Posterior vena cava (tissue), 2 donors: Measurements from ENCODE around the gene DNAJC7. TPM values are rescaled to one million over a fixed set of nuclear protein-coding genes. Genes with fewer than 3 reads are reported as not detected.
"Not testable (repeated sequence)": the region's sequence is repeated elsewhere in the genome, so short reads cannot be mapped to it uniquely, and the experiment has no call there.

Experiments
- DNase-seq: peaks from one replicate; pipeline ENCODE4 v3.0.0-alpha.2; 2020; ENCODE audit warnings: low spot score
- intact Hi-C, 2 donors: fragments of 100-400 bp; cut with DNase I; formaldehyde crosslinking; loops; one replicate each; pipeline versions ENCODE4 v1.14.1 to v1.14.2; 2022 to 2023
- total RNA-seq, 2 donors: library from RNA; stranded (reverse); fragmentation: NEBNext Ultra II Directional; extraction: Animal tissue kit (Norgen Biotek cat#: 25700); gene quantifications; one replicate each; pipeline ENCODE4 v1.2.1, GENCODE V29; 2021
- donor health status: DM: yes; HTN: yes; CAD: no.
- donor health status: DM: yes; HTN: yes; CAD: no.

The DNAJC7 gene
- total RNA-seq, 2 donors from 2014 or later = 57.0 TPM

- intact Hi-C loops = loop anchor here in 1 of 2 donors (5.0 to 10.0 kb wide), 2 partner anchors 95 to 1978 kb away; partner anchors contain the start of gene DHX58
Observed at GRCh38 chr17:42019509-42020404, 2.5 kb upstream of the DNAJC7 start, which contains the start of gene NKIRAS2. Gene NKIRAS2, plus strand, starts transcription at chr17:42020090. Its CDS starts 1,488 bp downstream, at chr17:42021578.

DNA sequence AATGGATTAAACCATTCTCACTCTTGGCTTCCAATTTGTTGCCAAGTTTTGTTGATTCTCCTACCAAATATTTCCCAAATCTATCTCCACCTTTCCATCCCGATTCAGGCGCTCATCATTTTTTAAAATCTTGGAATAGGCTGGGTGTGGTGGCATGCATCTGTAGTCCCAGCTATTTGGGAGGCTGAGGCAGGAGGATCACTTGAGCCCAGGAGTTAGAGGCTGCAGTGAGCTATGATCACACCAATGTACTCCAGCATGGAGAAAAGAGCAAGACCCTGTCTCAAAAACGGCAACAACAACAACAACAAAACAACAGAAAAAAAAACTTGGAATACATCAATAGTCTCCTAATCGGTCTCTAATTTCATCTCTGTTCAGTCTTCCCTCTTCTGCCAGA is 1.7 kb upstream of the DNAJC7 start:
- intact Hi-C loops = loop anchor here in 1 of 2 donors (5.0 kb wide), 1 partner anchor 1978 kb away; no protein-coding TSS in a partner anchor
- DNase-seq = no peak

More at GRCh38 chr17:42019509-42020404, 2.5 kb upstream of the DNAJC7 start, which contains the start of gene NKIRAS2:
- DNase-seq = peak; percentile 99

- DNase-seq = no peak
- intact Hi-C loops = loop anchor here in 1 of 2 donors (5.0 kb wide), 1 partner anchor 1979 kb away; no protein-coding TSS in a partner anchor
Observed at GRCh38 chr17:42018339-42018738, 1.1 kb upstream of the DNAJC7 start.

DNA sequence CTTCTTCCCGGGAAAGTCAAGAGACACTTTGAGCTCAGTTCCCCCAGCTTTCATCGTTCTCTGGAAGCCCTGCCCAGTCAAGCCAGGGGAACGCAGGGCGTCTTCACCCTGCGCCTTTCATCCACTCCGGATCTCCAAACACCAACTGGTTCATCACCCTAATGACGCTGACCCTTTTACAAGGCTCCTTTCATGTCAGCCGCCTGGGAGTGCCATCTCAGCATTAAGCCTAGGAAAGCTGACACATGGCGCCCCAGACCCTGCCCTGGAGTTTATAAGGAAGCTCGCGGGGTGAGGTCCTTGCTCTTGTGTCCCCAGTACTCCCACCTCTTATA is 594 bp upstream of the DNAJC7 start:
- no peak for DNase-seq
- intact Hi-C loops = loop anchor here in 1 of 2 donors (5.0 kb wide), 1 partner anchor 1979 kb away; no protein-coding TSS in a partner anchor

- intact Hi-C loops = loop anchor here in 1 of 2 donors (5.0 kb wide), 1 partner anchor 1981 kb away; no protein-coding TSS in a partner anchor
- no peak for DNase-seq
Observed at GRCh38 chr17:42016411-42016831, 818 bp downstream of the DNAJC7 start.

DNA sequence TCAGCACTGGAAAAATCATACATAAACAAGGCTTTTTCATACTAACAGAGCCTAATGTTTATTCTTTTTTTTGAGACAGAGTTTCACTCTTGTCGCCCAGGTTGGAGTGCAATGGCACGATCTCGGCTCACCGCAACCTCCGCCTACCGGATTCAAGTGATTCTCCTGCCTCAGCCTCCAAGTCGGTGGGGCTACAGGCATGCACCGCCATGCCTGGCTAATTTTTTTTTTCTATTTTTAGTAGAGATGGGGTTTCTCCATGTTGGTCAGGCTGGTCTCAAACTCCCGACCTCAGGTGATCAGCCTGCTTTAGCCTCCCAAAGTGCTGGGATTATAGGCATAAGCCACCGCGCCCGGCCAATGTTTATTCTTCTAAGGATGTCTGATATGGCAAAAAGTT is 3.5 kb downstream of the DNAJC7 start:
- DNase-seq, intact Hi-C loops: not testable (repeated sequence)

DNA sequence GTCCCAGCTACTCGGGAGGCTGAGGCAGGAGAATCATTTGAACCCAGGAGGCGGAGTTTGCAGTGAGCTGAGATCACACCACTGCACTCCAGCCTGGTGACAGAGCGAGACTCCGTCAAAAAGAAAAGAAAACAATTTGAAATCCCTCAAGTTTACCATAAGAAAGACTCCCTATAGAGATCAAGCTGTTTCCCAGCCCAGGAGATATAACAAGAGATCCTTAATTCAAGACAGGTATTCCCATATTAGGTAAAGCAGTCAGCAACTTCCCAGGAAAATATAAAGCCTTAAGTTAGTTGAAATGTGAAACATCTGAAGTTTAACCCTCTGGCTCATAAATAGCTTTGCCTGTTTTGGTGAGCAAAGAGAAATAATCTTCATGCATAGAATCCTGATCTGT is 4.9 kb downstream of the DNAJC7 start:
- intact Hi-C loops, DNase-seq: not testable (repeated sequence)

- intact Hi-C loops = no loop called here
- no peak for DNase-seq
Observed at GRCh38 chr17:42010898-42011516, 6.2 kb downstream of the DNAJC7 start.

GRCh38 chr17:42010266-42010680 is 7.0 kb downstream of the DNAJC7 start:
- intact Hi-C loops, DNase-seq: not testable (repeated sequence)

DNA sequence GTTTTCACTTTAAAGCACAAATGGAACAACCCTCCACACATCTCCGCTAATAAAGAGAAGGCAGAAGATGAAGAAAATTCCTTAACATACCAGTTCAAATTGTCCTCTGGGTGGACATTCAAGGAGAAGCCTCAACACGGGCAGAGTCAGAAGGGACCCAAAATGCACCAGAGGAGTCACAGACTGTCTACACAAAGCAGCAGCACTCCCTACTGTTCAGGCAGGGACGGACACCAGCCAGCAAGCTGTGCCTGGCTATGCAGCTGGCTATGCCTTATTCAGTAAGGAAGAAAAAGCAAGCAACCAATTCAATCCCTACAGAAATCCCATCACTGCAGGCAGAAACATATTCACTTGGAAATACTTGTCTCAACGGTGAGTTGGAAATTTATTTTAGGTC is 8.1 kb downstream of the DNAJC7 start:
- intact Hi-C loops = no loop called here
- no peak for DNase-seq

GRCh38 chr17:42005166-42005565 is 12.1 kb downstream of the DNAJC7 start:
- intact Hi-C loops = no loop called here
- DNase-seq = no peak

DNA sequence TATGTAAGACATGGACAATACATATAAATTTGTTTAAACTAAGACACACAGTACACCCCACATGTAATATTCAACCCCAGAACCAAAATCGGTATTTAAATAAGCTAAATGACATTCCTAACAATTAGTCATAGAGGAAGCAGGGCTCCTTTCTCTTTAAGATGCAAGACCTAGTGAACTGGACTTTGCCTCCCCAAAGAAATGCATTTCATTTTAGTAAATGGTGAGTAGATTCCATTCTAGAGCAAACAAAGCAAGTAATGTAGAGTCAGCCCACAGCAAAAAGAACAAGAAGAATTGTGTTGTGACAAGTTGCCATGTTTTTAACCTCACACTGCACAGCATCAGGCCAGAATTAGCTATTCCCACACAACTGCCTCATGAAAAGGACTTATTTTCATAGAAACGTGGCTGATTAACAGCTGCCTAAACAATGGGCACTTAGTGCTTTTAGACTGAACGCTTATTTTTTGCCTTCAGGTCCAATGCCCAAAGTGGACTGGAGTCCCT is 14.4 kb downstream of the DNAJC7 start:
- intact Hi-C loops = no loop called here
- no peak for DNase-seq

GRCh38 chr17:42002175-42002791 is 15.0 kb downstream of the DNAJC7 start:
- intact Hi-C loops = no loop called here
- no peak for DNase-seq

DNA sequence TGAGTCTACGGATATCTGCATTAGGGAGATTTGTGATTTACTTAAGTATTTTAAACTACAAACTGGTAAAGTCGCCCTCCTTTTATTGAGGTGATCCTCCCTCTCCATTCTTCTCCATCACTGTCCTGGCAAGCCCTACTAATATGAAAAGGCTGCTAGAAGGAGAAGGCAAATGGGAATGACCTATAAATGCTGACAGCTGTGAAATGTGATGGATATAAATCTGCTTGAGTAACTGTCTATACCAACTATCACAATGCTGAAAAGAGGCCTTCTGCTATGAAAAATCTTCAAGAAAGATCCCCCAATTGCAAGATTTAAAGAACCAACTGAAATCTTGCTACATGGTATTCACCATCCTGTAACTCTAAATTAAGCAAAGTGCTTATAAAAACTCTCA is 15.5 kb downstream of the DNAJC7 start:
- intact Hi-C loops = no loop called here
- DNase-seq = no peak

DNA sequence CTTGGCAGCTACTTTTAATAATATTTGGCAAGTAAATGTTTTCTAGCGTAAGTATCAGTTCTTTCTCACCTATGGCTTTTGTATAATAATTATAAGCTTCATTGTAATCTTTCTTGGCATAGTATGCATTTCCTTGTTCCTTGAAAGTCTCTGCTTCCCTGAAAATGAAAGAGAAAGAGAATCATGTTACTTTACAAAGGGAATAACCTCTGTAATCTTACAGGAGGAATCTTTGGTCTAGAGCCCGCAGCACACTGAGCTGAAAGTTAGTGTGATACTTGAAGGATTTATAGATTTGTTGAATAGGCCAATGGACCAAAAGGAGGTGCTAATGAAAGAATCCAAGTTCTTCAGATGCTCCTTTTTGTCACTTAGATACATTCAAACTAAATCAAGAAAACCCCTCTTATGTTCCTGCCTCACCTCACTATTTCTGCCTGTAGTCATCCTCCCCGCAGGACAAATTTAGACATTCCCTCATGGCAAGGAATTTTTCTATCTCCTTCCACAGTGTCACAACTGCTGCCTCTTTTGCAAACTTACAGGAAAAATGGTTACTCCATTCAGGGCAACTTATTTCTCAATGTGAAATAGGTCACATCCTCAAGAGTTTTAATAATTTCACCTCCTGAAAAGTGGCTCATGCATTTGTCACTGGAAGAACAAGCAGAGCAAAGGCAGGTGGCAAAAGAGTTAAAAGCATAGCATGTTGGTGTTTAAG is 16.7 kb downstream of the DNAJC7 start:
- intact Hi-C loops = no loop called here

GRCh38 chr17:41998497-41998896 is 18.7 kb downstream of the DNAJC7 start:
- intact Hi-C loops = no loop called here

More for the DNA sequence above, 16.7 kb downstream of the DNAJC7 start:
- DNase-seq = no peak

DNA sequence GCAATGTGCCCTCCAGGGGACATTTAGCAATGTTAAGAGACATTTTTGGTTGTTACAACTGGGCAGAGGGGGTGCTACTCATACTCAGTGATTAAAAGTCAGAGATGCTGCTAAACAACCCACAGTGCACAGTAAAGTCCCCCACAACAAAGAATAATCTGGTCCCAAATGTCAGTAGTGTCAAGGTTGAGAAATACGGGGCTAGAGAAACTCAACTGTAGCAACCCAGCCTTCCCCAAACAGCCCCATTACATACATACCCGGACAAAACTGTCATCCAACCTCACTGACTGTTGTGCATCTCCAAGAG is 20.4 kb downstream of the DNAJC7 start:
- intact Hi-C loops = no loop called here
- DNase-seq = no peak

More at GRCh38 chr17:41998497-41998896, 18.7 kb downstream of the DNAJC7 start:
- no peak for DNase-seq

DNA sequence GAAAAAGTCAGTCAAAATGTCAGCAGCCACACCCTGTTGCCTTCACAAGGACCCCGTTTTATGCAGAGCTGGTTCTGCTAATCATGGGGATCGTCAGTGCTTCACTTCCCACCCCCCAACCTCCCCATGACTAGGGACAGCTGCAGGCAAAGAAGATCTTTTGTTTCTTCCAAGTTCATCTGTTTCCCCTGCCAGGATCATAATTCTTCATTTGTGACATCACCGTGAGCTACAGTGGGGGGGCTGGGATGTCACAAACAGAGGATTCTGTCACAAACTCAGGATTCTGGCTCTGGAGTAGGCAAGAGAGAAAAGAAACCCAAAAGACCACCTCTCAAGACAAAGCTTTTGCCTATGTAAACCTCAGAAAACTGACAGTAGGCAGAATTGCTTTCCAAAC is 24.7 kb downstream of the DNAJC7 start:
- no peak for DNase-seq
- intact Hi-C loops = no loop called here
